GDM1 (cell line): ENCODE measurements around the gene MBOAT2.
A peak's percentile ranks its signal among the peaks of the same experiment; 100 is the strongest.

Source experiments
- DNase-seq: peaks from one replicate; lab custom pipeline; 2025; lab: John Stamatoyannopoulos, UW

Gene MBOAT2

DNA sequence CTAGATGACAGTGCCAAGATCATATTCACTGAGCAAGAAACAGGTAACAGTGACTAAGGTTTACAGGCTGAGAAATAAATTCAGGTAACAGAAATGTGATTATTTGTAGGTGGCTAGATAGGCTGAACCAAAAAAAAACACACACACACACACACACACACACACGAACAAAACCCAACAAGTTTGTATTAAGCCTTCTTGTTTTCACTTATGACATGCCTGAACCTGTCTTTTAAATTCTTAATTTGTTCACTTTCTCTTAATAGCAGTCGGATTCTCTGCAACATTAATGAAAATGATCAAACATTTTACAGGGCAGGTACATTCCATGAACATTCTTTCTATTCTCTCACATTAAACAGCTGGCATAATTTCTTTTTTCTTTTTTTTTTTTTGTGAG lies 147.3 kb downstream of the MBOAT2 start:
- no peak for DNase-seq

DNA sequence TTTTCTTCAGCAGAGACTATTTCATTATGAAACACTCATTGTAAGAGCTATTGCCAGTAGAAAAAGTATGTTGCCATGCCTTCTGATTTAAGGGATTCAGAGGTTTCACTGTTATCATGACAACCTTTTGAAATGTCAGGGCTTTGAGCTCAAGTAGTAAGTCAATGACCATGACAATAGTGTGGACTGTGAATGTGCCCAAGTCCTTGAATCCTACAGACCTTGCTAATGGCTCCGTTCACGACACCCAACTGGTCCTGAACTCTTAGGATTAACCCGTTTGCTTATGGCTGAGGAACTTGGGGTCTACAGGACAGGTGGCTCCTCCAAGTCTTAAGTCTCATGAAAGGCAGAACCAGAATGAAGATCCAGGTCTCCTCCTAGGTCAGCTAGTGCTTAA lies 148.5 kb downstream of the MBOAT2 start:
- DNase-seq: no peak

- DNase-seq: no peak
Observed at GRCh38 chr2:8853426-8853825, 150.1 kb downstream of the MBOAT2 start.

DNA sequence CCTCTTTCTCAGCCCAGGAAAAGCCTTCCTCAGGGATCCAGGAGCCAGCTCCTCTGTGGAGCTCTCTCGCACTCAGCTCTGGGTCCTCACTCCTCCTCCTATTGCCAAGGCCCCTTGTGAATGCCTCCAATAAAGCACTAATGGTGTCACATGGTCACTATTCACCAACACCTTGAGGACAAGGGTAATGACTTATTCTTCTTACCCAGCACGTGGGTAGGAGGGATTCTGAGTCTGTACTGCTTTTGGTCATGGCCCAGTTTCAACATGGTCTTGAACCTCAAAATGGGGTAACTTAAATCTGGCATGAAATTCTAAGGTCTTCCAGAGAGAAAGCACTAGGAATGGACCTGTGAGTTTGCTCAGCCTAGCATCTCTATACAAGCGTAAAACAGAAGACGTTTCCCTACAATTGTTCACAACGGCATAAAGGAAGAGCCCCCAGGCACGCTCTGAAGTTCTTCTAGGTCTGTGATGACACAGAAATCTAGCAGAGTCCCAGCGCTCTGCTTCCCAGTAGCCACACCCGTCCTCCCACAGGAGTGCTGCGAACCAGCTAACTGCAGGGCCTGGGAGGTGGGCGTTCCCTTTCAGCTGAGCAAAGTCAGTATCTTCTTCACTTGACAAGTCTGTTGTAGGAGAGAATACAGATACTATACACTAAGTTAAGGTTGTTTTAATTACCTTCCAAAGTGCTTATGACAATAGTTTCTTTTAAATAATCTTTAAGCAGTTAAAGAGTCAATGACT lies 151.5 kb downstream of the MBOAT2 start:
- no peak for DNase-seq

DNA sequence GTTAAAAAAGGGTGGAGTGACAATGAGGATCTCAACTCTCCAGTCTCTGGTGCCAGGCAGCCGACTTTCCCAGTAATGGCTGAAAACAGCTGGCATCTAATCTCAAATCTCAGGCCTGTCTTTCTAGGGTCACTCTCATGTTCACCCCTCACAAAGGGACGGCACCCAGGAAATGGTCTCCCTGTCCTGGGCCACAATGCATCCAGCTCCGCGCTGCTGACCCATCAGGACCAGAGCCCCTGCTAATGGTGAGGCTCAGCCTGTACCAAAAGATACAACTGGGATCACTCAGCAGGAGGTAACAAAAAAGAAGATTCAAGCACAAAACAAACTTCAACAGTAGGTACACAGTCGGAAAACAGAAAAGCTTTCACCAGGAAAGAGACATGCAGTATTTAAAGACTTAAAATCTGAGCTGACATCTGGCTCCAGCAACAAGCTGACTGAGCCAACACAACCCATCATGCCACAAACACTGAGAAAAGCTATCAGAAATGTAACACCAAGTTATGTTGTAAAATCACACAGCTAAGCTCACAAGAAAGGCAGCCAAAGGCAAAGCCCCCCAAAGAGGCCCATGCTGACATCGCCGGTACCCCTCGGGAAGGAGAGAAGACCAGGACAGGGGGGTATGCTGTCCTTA lies 152.5 kb downstream of the MBOAT2 start:
- DNase-seq: no peak

DNA sequence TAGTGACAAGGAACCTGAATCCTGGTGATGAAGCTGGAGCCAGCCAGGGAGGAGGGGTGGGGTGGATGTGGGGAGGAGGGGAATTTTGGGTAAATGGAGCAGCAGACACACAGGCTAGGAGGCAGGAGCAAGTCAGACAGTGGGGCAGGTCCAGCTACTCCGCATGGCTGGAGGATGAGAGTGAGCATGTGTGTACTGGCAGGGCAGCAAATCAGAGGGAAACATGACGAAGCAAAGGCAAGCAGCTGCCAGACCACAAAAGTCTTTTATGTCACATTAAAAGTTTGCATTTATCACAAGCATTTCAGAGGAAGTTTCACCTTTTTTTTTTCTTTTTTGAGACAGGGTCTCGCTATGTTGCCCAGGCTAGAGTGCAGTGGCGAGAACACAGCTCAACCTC lies 154.2 kb downstream of the MBOAT2 start:
- DNase-seq: no peak

- no peak for DNase-seq
Observed at GRCh38 chr2:8848328-8849100, 155.0 kb downstream of the MBOAT2 start.

GRCh38 chr2:8847400-8847799 lies 156.1 kb downstream of the MBOAT2 start:
- no peak for DNase-seq

DNA sequence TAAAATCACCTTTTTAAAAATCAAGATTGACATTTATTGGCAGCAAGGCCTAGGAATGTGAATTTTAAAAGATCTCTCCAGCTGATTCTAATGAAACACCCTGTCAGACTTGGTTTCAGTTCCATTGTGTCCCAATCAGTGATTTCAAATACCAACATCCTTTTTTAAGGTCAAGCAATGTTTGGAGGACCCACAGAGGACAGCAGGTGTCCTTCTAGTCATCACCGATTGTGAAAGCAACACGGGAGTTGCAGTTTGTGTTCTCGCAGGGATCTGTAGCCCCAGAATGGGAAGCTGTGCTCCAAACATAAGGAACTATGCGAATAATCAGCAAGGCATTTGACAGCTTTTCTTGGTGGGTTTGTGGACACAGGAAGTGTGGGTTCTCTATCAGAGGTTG lies 161.6 kb downstream of the MBOAT2 start:
- DNase-seq: no peak

DNA sequence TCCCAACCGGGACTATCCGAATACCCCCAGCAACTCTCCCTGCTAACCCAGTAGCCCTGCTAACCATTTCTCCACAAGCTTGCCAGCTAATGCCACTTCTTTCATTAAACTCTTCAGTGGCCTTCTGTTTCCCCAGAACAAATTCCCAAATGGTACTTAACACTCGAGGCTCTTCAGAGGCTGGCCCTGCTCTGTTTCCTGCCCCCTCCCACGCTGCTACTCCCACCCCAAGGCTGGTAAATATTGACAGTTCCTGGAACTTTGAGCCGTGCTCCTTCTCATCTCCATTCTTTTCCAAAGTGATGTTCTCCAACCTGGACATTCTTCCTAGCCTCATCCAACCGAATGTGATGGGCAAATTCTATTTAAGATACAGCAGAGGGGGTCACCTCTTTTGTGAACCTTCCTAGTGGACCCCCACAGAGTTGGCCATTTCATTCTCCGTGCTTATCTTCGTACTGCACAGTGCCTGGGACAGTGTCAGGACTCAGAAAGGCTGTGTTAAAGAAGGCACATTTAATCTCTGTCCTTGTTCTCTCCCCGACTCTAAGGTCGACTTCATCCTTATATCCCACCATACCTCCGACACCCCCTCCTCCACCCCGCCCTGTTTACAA lies 162.9 kb downstream of the MBOAT2 start:
- DNase-seq: no peak

GRCh38 chr2:8839189-8839965 lies 164.1 kb downstream of the MBOAT2 start:
- DNase-seq: no peak

- no peak for DNase-seq
Observed at GRCh38 chr2:8837795-8838140, 165.7 kb downstream of the MBOAT2 start.

- peak; percentile 75 for DNase-seq
Observed at GRCh38 chr2:8836971-8837794, 166.3 kb downstream of the MBOAT2 start, which contains the start of gene KIDINS220. Gene KIDINS220 (minus strand): TSS chr2:8837613. CDS start chr2:8827093, 10,520 bp downstream.

- DNase-seq: no peak
Observed at GRCh38 chr2:8835279-8835678, 168.2 kb downstream of the MBOAT2 start.

- DNase-seq: no peak
Observed at GRCh38 chr2:8833853-8834252, 169.6 kb downstream of the MBOAT2 start.

GRCh38 chr2:8831516-8831915 lies 172.0 kb downstream of the MBOAT2 start:
- DNase-seq: no peak

- DNase-seq: no peak
Observed at GRCh38 chr2:8827729-8828128, 175.8 kb downstream of the MBOAT2 start.

GRCh38 chr2:8822218-8822617 lies 181.3 kb downstream of the MBOAT2 start:
- DNase-seq: no peak

DNA sequence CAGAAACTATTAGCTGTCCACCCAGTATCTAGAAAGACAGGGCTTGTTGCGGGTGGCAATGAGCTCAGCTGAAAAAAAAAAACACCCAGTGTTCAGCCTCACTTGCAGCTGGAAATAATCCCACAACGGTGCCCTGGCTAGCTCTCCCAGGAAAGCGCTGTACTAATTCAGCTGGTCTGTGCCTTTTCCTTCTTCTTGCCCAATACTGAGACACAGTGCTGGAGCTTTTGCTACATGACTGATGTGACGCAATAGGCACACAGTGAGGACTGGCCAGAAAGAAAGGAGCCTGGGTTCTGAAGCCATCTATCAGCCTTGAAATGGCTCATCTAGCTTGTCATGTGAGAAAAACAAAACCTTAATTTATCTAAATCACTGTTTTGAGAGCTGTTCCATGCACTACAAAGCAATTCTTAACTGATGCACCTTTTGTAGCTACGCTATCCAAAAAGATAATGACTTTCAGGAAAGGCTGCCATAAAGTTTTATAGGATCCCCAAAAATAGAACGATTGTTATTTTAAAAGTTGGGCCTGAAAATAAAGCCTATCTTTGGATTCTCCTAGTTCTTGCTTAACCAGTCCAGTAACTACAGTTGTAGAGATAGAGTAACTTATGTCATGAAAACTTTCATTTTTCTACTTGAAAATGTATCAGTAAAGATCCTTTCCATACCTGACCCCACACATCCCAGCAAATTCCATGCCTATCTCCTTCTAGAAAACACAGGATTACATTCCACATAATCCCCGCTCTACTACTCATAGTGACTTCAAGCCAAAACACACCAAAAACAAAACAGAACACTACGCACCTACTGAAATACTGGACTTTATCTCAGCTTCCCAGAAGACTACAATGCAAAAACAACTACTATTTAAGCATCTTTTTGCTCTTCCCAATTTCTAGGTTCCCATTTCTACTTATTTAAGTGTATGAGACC lies 181.9 kb downstream of the MBOAT2 start:
- no peak for DNase-seq

DNA sequence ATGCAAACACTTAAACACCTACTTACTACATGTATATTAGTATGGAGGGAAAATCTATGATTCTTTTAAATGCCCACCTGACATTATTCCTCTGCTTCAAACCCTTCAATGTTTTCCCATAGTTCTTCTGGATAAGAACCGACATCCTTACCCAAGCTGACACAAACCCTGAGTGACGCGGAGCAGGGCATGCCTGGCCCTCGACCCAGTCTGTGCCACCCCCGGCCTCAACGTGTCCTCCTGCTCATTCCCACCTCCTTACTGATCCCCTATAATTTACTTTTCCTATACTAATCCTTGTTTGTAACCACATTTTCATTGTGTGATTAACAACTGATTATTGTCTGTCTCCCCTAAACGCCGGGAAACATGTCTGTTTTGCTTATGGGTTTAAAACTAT lies 183.5 kb downstream of the MBOAT2 start:
- no peak for DNase-seq
